Stimulated activated CD8-positive, alpha-beta memory T cell treated with anti-CD3 and anti-CD28 coated beads, Interleukin-4, amount 100 ng/mL, for 24 hours (primary cell): ENCODE measurements around the gene NFIX.

Experiments used
- DNase-seq: peaks from one replicate; pipeline ENCODE4 v3.0.0-alpha.2; 2020; ENCODE audit warnings: low read depth

The NFIX gene

DNA sequence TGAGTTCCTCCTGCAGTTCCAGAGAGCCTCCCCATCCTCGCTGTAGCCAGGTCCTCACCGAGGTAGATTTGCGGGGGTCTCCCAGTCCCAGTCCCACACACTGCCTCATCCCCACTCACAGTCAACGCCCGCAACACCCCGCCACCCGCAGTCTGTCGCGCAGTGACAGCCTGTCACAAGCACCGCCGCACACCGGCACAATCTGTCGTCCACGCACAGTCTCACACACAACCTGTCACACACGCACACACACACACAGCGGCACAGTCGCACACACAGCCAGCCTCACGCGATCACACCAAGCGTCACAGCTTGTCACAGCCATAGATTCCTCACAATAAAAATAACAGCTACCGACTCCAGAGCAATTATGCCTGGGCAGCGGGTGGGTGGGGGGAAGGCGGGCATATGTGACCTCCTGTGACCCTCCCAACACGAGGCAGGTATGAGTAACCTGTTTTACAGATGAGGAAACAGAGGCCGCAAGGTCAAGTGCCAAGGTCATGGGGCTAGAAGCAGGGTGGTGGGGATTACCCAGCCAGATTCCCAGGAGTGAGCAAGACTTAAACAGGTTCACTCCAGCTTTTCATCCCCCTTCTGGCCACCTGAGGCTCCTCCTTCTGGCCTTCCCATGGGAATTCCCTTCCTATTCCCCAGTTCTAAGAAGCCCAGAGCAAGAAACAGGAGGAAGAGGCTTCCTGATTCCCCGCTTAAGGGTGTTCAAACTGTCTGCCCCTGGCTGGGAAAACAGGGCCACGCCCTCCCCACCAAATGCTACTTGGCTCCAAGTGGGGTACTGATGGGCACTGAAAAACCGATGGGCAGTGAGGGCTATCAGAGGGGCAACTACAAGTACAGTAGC, 13.9 kb downstream of the NFIX start:
- no peak for DNase-seq

DNA sequence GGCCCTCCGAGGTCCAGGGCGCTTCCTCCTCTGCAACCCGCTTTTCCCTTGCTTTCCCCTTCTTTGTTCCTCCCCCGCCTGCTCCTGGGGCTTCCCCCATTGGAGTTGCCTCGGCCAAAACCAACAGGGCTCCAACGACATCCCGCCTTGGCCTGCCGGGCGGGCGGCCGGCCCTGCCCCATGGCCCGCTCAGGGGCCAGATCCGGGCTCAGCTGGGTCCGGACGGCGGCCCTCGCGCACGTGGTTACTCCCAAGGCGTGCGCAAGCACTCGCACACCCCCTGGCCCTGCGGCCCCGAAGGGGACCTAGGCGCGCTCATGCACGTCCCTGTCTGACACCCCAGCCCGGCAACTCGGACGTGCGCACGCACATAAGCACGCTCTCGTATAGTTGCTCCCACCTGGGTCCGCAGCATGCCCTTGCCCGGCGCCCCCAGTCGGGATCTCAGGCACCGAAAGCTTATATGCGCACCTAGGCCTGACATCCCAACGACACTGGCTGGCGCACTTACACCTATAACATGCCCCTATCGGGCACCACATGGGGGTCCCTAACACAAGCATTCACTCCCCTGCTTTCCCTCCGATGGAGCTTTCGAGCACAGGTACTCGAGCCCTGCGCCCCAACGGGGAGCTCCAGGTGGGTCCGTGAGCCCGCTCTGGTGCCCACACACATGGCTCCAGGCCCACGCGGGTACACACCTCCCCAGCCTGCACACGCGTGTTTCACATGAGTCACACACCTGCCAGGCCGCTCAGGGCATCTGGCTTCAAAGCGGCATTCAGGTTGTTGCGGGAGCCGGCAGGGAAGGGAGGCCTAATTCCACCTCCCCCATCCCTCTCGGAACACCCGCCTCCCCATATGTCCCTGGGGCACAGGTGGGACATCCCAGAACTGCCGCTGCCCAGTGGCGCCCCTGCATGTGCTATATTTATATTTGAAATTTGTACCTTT, 15.0 kb downstream of the NFIX start:
- DNase-seq = no peak

DNA sequence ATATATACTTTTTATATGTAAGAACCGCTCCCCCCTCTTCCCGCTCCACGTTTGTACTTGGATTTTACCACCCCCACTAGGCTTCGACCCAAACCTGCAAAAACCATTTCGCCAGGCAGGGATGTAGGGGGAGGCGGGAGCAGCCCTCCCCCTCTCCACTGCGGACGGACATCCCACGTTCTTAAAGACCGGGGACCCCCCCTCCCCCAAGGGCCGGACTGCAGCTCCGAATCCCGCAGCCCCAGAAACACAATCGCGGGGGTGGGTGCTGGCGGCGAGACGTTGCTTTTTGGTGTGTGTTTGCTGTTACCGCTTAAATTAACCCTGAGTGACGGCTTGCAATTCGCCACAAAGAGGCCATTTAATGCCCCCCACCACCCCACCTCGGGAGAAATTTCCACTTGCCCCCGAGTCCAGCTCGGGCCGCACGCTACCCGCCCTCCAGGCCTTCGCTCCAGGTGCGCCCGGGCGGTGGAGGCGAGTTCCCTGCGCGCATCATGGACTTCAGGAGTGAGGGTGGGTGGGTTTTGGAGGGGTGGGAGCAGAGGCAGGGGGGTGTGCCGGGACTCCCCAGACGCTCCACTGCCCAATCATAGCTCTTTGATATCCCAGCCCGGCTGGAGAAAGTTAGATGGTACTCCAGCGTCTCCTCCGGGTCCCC, 15.8 kb downstream of the NFIX start:
- DNase-seq = no peak

DNA sequence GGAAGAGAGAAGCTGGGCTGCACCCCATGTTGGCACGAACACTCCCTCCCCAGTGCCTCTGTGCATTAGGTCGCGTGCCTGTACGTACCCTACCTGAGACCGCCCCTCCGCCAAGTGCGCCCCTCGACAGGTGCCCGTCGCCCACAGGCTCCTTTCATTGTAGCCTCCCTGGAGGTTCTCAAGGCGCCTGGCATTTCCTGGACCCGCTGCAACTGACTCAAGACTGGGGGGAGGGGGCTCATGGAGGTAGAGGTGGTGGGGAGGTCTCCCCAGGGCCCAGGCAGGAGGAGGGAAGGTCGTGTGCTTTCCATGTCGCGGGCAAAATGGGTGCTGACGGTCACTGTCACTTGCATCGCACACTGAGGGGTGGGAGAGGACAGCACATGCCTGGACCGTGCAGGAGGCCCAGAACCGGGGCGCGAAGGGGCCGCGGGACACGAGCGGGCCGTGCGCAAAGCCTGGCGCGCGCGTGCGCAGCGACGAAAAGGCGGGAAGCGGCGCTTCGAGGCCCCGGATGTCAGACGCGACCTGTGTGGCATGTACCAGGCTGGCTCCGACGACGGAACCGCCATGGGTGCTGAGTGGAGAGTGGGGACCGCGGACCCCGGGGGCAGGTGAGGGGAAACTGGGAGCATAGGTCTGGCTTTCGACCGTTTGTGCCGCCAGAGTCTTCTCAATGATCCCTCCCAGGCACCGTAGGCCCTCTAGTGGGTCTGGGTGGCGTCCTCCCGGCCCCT, 16.5 kb downstream of the NFIX start:
- no peak for DNase-seq

DNA sequence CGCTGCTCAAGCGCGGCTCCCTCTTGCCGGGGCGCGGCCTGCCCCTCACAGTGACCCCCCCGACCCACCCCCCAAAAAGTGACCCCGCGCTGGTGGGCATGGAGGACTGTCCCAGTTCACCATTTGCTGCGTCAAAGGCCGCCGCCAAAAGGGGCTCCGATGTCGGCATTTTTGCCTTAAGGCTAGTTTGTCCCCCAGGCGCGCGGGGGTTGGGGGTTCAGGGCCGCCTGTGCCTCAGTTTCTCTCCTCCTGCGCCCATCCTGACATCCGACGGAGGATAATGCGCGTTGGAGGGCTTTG, 17.1 kb downstream of the NFIX start:
- DNase-seq = no peak

DNA sequence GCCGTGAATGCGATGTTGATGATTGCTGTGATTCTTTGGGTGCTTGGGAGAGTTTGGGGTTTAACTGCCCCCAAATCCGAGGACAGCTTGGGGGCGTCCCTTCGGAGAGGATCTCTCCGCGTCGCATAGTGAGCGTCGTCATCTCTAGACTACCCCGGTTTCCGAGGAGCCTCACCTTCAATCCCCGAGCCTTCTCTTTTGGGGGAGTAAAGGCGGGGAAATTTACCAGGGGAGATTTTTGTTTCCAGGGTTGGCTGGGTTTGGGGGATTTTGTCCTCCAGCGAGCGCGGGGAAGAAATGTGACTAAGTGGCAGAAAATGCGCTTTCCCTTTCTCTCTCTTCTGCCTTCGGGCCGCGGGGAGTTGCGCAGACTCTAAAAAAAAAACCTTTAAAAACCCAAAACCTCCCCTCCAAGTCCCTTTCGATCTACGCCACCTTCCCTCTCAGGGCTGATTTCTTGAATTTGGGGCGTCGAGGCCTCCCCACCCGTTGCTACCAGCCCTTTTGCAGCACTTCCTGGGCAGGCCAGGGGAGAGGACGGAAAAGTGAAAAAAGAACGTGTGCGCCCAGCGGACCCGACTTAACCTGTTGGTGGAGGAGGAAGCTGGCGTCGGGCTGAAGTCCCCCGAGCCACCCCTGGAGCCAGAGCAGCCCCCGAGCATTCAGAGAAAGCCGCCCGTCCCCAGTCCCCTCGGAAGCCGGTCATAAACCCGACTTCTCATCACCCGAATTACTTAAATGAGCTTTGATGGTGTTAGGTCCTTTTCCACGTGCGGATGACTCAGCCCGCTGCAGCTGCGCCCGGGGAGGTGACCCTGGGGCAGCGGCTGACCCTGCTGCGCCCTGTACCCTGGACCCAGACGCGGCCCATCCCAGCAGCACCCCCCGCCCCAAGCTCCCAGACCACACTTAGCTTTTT, 17.7 kb downstream of the NFIX start:
- DNase-seq = no peak

DNA sequence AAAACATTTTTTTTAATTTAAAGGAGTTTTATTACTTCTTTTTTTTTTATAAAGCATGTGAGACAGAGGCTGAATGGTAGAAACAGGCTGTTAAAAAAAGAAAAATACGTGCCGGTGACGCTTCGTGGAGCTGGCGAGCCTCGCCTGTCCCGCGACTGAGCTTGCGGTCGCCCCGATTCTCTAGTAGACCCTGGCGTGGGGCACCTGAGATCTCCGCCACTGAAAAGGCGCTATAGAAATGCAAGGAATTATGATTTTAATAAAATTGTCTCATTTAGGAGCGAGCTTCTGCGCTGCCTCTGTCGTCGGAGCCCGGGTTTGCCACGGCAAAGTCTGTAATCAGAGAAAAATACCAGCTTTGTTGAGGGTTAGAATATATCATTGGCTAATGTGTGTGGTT, 18.4 kb downstream of the NFIX start:
- DNase-seq = no peak

DNA sequence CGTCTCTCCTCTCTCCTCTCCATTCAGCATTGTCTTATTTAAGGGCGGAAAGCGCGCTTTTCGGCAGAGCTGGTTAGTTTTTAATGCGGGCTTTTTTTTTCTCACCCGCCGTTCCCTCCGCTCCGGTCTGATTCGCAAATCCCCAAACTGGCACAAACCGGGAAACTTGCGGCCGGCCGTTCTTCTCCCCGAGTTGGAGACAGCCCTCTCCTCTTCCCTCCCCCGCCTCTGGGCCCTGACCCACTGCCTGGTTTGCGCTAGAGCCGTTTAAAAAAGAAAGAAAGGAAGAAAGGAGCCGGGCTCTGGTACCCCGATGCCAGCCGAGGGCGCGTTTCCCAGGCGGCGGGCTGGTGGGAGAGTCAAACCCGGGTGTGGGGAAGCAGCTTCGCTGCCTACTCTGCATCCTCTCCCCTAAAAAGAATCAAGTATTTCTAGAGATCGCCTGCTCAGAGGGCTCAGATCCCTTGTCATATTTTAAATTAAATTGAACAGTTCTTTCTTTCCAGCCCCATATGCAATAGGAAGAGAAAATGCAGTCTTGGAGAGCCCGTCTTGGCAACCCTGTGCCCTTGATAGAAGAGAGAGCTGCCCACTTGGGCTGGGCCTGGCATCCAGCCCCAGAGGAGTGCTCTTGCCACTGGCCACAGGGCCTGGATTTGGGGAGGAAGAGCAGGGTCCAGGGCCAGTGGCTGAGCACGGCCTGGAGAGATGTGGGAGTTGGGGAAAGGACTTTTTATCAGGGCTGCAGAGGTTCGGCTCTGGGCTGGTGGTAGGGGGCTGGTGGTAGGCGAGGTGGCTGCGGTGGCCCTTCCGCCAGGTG, 19.0 kb downstream of the NFIX start:
- no peak for DNase-seq

DNA sequence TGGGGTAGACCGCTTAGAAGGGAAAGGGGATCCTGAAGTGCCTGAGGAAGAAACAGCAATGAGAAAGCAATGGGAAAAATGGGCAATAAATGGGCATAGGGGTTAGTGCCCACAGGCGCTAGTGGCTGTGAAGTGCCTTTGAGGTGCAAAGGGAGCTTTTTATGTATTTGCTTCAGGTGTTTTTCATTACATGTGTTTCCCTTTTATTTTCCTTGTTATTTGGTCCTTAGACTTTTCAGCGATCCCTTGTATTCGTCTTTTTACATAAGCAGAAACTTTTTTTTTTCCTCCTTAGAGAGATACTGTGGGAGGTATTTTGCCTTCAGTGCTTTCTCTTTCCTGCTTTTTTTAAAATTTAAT, 19.6 kb downstream of the NFIX start:
- no peak for DNase-seq

DNA sequence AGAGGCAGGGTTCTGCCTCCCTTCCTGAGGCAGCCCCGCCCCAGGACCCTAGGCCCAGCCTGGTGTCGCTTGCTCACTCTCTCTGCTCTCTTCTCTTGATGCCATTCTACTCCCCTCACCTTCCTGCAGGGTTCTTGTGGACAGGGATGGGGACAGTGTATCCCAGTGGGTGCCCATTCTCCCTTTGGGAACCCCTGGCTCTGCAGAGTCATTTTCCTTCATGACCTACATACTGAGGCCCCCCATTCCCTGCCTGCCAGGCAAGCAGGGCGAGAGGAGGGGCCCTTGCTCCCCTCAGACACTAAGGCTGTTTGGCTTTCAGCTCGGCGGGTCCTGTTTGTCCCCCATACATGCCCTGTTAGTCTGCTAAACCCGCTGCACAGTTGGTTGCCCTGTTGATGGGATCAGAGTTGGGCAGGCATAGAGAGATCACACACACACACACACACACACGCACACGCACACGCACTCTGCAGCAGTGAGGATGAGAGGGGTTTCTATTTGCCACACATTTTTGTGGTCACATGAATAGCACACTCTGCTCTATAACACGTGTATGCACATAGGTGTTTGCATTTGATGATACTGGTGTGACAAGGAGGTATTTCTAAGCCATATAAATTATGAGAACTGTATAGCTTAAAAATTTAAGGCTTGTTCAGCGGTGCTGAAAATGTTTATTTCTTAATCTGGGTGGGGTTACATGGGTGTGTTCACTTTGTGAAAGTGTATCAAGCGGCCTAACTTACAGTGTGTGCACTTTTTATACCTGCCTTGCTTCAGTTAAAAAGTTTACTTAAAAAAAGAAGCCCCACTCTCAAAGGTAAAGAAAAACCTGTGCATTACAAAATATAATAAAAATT, 20.3 kb downstream of the NFIX start:
- no peak for DNase-seq

DNA sequence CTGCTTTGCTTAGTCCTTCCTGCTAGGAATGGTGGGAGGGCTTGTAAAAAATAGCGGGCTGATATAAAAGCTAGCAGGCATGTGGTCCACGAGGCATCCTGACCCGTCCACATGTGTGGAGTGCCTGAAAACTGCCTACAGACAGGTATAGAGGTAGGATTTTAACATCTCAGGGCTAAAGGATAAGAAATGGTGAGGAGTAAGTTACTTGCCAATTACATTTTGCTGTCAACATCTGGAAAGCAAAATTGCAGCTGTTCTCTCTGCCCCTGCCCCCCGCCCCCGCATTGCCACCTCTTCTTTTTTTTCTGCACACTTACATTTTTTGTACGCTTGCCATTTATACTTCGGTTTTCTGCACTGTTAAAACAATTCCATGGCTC, 21.0 kb downstream of the NFIX start:
- DNase-seq = no peak

DNA sequence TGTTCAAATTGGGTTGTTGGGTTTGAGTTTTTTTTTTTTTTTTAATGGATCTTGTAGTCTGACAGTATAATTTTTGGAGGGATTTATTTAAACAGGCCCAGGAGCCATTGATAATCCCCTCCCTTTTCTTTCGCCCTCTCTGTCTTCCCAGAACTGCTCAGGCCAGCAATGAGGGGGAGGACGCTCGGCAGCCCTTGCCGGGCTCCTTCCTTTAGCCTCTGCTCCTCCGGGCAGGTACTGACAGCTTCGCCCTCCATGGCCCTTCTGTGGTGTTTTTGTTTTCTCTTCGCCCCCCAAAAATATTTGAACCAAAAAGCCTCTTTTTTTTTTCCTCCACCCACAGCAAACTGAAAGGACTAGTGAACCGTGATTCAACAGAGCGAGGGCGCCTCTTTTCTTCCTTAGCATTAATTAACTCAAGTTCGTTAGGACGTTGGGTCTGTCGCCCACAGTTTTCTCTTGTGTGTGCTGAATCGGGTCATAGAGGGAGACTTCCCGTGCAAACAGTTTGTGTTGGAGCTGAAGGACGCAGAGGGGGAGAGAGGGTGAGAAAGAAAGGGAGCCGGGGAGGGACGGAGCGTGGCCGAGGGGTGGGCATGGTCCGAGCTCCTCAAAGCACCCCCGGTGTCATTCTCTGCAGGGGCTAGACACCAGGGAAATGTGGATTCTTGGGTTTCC, 21.5 kb downstream of the NFIX start:
- no peak for DNase-seq

DNA sequence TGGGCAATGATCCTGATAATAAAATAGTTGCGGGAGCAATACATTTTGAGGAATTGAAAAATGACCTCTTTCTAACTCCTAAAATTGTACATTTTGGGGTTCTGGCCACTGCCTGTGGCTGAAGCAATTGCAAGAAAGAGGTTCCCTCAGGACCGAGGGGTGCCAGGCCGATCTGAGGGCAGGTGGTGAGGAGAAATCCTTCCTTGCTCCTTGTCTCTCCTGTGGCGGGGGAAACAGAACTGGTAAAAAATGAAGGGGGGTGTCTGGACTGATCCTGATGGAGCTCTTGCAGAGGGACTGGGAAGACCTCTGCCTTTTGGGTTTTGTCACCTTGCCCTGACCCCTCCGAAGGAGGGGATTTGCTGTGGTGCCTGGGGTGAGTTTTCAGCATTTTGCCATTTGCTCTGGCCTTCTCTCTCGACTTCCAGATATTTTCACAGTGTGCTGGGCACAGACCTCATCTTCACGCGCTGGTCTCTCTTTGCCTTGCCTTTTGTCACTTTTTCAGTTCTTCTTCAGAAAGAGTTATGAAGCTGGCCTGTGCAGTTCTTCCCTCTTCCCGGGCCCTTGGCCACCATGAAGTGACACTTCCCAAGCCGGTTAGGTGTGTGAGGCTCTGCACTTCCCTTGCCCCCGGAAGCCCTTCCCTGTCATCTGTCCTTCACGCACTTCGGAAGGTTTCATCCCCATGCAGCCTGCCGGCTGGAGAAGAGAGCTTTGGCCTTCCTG, 22.2 kb downstream of the NFIX start:
- DNase-seq = no peak

DNA sequence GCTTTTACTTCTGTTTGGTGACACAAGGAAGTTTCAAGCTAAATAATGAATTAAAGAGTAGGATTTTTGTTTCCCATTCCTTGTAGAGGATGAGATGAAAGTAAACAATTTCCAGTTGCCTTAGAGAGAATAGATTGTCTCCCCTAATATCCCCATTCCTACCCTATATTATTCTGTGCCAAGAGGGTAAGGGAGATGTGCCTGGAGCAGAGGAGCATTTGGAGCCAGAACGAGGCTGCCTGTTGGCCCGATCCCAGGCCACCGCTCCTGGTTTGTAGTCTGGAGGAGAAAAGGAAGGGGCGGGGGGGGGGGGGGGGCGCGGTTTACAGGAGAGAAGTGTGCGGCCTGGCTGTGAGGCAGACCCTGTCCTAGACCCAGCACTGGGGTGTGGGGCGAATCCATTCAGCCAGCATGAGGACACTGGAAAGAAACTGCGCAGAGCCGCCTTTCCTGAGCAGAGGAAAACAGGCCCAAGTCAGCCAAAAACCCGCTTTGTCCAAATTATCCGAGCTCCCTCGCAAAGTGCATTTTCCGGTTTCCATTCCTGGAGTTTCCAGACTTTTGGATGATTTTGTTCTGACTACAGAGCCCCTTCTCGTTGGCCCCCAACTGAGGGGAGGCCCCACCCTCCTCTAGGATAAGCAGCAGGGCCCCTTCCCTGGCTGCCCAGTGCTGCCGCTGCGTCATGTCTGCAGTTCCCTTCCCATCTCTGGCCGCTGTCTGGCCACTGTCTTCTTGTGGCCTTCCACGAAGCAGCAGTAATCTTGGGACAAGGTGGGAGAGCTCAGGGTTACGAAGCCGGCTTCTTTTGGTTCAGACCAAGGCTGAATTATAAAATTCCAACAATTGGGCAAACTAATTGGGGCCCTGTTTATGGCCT, 23.0 kb downstream of the NFIX start:
- DNase-seq = no peak

DNA sequence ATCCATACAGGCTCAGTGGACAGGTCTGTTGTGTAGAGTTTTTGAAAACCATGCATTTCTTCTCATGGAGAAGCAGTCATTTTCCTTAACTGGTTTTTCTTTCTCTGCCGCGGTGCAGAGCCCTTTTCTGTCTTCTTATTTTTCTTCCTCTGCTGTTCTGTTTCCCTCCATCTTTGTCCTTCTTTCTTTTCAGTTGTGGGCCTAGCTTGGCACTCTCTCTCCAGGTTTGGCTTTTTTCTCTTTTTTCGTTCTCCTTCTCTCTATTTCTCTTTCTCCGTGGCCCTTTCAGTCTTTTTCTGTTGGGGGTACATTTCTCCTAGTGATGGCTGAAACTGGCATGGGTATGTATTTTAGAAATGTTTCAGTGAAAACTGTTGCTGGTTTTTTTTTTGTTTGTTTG, 24.1 kb downstream of the NFIX start:
- no peak for DNase-seq

DNA sequence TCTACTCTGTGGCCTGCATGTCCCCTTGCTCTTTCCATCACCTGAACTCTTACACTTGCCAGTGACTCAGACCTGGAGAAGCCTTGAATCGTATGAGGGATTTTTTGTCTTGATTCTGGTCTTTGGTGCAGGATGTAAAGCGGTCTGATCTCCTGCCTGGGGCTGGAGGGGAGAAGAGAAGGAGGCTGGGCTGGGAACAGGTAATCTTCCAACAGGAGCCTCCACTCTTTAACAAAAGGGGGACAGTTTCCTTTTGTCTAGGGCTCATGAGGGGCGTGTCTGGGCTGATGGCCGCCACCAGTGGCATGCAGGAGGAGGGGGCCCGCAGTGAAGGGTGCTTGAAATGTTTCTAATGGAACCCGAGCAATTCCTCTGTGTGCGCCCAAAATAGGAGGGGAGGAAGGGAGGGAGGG, 24.7 kb downstream of the NFIX start:
- DNase-seq = no peak
